Rectal smooth muscle tissue (tissue), 1 donor: ENCODE measurements around the gene THRB.

ENCODE experiments used
- H3K27ac ChIP-seq: one replicate; pipeline ENCODE4 v1.7.0; 2013; ENCODE audit warnings: low read depth, low read length, inconsistent platforms
- H3K27me3 ChIP-seq: one replicate; pipeline ENCODE4 v1.7.0; 2013; ENCODE audit warnings: low read length; ENCODE audit not compliant: control insufficient read depth, insufficient read depth
- H3K36me3 ChIP-seq: one replicate; pipeline ENCODE4 v1.7.0; 2013; ENCODE audit warnings: low read length; ENCODE audit not compliant: control insufficient read depth, insufficient read depth
- H3K4me1 ChIP-seq: one replicate; pipeline ENCODE4 v1.7.0; 2013; ENCODE audit warnings: low read length; ENCODE audit not compliant: control insufficient read depth, insufficient read depth
- H3K4me3 ChIP-seq: one replicate; pipeline ENCODE4 v1.7.0; 2013; ENCODE audit warnings: low read length
- H3K9ac ChIP-seq: one replicate; pipeline ENCODE4 v1.7.0; 2013; ENCODE audit warnings: low read length

THRB gene

GRCh38 chr3:24215502-24215901, 279.1 kb downstream of the THRB start:
- no peaks in the 10 kb centered on the region for H3K27me3 ChIP-seq
- H3K4me3 ChIP-seq: no peak overlapping the region
- peaks cover 22% of the 10 kb centered on the region for H3K4me1 ChIP-seq
- H3K27ac ChIP-seq: no peak overlapping the region
- H3K9ac ChIP-seq: no peak overlapping the region
- H3K36me3 ChIP-seq: no peaks in the 10 kb centered on the region

GRCh38 chr3:24211381-24211780, 283.3 kb downstream of the THRB start:
- H3K27ac ChIP-seq: no peak overlapping the region
- no peak overlapping the region for H3K4me3 ChIP-seq
- no peak overlapping the region for H3K9ac ChIP-seq
- H3K36me3 ChIP-seq: no peaks in the 10 kb centered on the region
- H3K4me1 ChIP-seq: peaks cover 15% of the 10 kb centered on the region
- no peaks in the 10 kb centered on the region for H3K27me3 ChIP-seq

GRCh38 chr3:24202071-24202470, 292.6 kb downstream of the THRB start:
- Histone ChIP-seq H3K4me3 (no peak overlapping the region), H3K9ac (no peak overlapping the region)

GRCh38 chr3:24201301-24201700, 293.3 kb downstream of the THRB start:
- Histone ChIP-seq H3K4me1 (peaks cover 5% of the 10 kb centered on the region), H3K9ac (no peak overlapping the region), H3K4me3 (no peak overlapping the region), H3K36me3 (no peaks in the 10 kb centered on the region), H3K27ac (no peak overlapping the region), H3K27me3 (no peaks in the 10 kb centered on the region)

More at GRCh38 chr3:24202071-24202470, 292.6 kb downstream of the THRB start:
- Histone ChIP-seq H3K27me3 (no peaks in the 10 kb centered on the region), H3K27ac (no peak overlapping the region), H3K36me3 (no peaks in the 10 kb centered on the region), H3K4me1 (peaks cover 5% of the 10 kb centered on the region)

- Histone ChIP-seq H3K36me3 (no peaks in the 10 kb centered on the region), H3K27me3 (no peaks in the 10 kb centered on the region), H3K27ac (no peak overlapping the region), H3K4me1 (peaks cover 5% of the 10 kb centered on the region), H3K9ac (no peak overlapping the region), H3K4me3 (no peak overlapping the region)
These were observed 294.8 kb downstream of the THRB start for GRCh38 chr3:24199775-24200247.

- no peak overlapping the region for H3K9ac ChIP-seq
- H3K4me3 ChIP-seq: no peak overlapping the region
- H3K27ac ChIP-seq: no peak overlapping the region
- H3K36me3 ChIP-seq: no peaks in the 10 kb centered on the region
- peaks cover 5% of the 10 kb centered on the region for H3K4me1 ChIP-seq
- H3K27me3 ChIP-seq: no peaks in the 10 kb centered on the region
These were observed 295.4 kb downstream of the THRB start for GRCh38 chr3:24199300-24199699.

- no peaks in the 10 kb centered on the region for H3K27me3 ChIP-seq
- peaks cover 5% of the 10 kb centered on the region for H3K4me1 ChIP-seq
- no peak overlapping the region for H3K27ac ChIP-seq
- no peaks in the 10 kb centered on the region for H3K36me3 ChIP-seq
- no peak overlapping the region for H3K4me3 ChIP-seq
- no peak overlapping the region for H3K9ac ChIP-seq
These were observed 295.9 kb downstream of the THRB start for GRCh38 chr3:24198728-24199127.

GRCh38 chr3:24197809-24198208, 296.8 kb downstream of the THRB start:
- no peak overlapping the region for H3K4me3 ChIP-seq
- no peak overlapping the region for H3K27ac ChIP-seq
- no peak overlapping the region for H3K9ac ChIP-seq
- H3K36me3 ChIP-seq: no peaks in the 10 kb centered on the region
- no peaks in the 10 kb centered on the region for H3K27me3 ChIP-seq
- peaks cover 5% of the 10 kb centered on the region for H3K4me1 ChIP-seq

- Histone ChIP-seq H3K4me3 (no peak overlapping the region), H3K27ac (no peak overlapping the region), H3K36me3 (no peaks in the 10 kb centered on the region), H3K27me3 (no peaks in the 10 kb centered on the region), H3K9ac (no peak overlapping the region), H3K4me1 (peaks cover 8% of the 10 kb centered on the region)
These were observed 298.1 kb downstream of the THRB start for GRCh38 chr3:24196526-24196925.

- no peak overlapping the region for H3K4me3 ChIP-seq
- peaks cover 8% of the 10 kb centered on the region for H3K4me1 ChIP-seq
- H3K9ac ChIP-seq: no peak overlapping the region
- H3K27ac ChIP-seq: no peak overlapping the region
- H3K27me3 ChIP-seq: no peaks in the 10 kb centered on the region
- no peaks in the 10 kb centered on the region for H3K36me3 ChIP-seq
These were observed 299.0 kb downstream of the THRB start for GRCh38 chr3:24195504-24196230.

- Histone ChIP-seq H3K36me3 (no peaks in the 10 kb centered on the region), H3K27ac (no peak overlapping the region), H3K4me3 (no peak overlapping the region), H3K27me3 (no peaks in the 10 kb centered on the region), H3K9ac (no peak overlapping the region), H3K4me1 (peaks cover 3% of the 10 kb centered on the region)
These were observed 302.1 kb downstream of the THRB start for GRCh38 chr3:24192469-24193056.

- Histone ChIP-seq H3K9ac (no peak overlapping the region), H3K4me1 (peaks cover 3% of the 10 kb centered on the region), H3K27ac (no peak overlapping the region), H3K27me3 (no peaks in the 10 kb centered on the region), H3K4me3 (no peak overlapping the region), H3K36me3 (no peaks in the 10 kb centered on the region)
These were observed 302.7 kb downstream of the THRB start for GRCh38 chr3:24191801-24192403.
